Activated CD8-positive, alpha-beta T cell treated with anti-CD3 and anti-CD28 coated beads, Interleukin-2, amount 10 ng/mL, durations not matched to agents 7 days and 5 days (primary cell): ENCODE data around the gene HCFC1. TPM values are rescaled to one million over a fixed set of nuclear protein-coding genes. Genes with fewer than 3 reads are reported as not detected.

ENCODE experiments used
- ATAC-seq: fragments of 150-1000 bp; cut with Tn5 transposase; one replicate; pipeline ENCODE4 v1.10.0; 2021; ENCODE audit warnings: moderate library complexity
- CTCF ChIA-PET: fragments of 350-600 bp; sonication (Branson Sonifier 250); formaldehyde crosslinking; loops from one replicate; lab custom pipeline; 2021; ENCODE audit warnings: antibody characterized with exemption; lab: Charles Lee
- POLR2A ChIA-PET: fragments of 350-600 bp; sonication (Branson Sonifier 250); formaldehyde crosslinking; loops from one replicate; lab custom pipeline; 2021; ENCODE audit warnings: antibody characterized with exemption; lab: Charles Lee
- DNase-seq: peaks from one replicate; pipeline ENCODE4 v3.0.0-alpha.2; 2020
- H3K27ac Mint-ChIP-seq: one replicate; pipeline ENCODE4 v1.8.0; 2021; ENCODE audit warnings: mild to moderate bottlenecking, mixed read lengths
- H3K27me3 Mint-ChIP-seq: one replicate; pipeline ENCODE4 v1.8.0; 2021; ENCODE audit warnings: low read depth, mixed read lengths
- H3K36me3 Mint-ChIP-seq: one replicate; pipeline ENCODE4 v1.8.0; 2021; ENCODE audit warnings: low read depth, mixed read lengths
- H3K4me1 Mint-ChIP-seq: one replicate; pipeline ENCODE4 v1.8.0; 2021; ENCODE audit warnings: low read depth, mixed read lengths
- H3K4me3 Mint-ChIP-seq: one replicate; pipeline ENCODE4 v1.8.0; 2021; ENCODE audit warnings: mild to moderate bottlenecking, mixed read lengths
- H3K9me3 Mint-ChIP-seq: one replicate; pipeline ENCODE4 v1.8.0; 2022; ENCODE audit warnings: mixed read lengths; ENCODE audit not compliant: insufficient read depth
- total RNA-seq, 2 experiments: library from RNA; stranded (reverse); gene quantifications; one replicate each; pipeline ENCODE4 v1.2.3, GENCODE V29; 2021

The HCFC1 gene
- total RNA-seq, 2 experiments from 2014 or later, result 141 to 146 TPM

DNA sequence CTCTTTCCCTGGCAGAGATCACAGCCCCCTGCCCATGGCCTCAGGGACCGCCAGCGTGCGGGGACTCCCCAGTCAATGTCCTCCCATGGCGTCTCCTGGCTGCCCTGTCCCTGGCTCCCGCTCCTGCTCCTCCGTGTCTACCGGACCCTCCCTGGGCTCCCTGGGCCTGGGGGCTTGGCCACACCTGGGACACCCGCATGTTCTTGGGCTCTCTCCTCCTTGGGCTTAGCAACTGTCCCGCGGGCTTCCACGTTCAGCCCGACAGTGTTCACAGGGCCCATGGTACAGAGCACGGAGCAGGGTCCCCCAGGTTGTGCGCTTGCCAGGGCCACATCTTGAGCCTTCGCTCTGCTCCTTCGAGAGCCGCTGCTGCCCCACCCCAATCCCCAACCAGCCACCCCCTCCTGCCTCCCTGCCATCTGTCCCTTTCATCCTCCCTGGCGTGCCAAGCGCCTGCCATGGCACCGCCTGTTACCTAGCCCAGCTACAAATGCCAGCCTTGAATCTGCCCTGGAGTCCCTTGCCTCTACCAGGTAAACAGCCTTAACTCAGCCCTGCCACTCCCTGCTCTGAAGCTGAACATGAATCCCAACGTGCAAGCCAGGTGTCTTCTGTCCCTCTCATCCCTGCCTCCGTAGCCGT lies 63.3 kb downstream of the HCFC1 start:
- Mint-ChIP-seq H3K27ac (peak overlapping the region; percentile 46), H3K4me1 (peaks cover 31% of the 10 kb centered on the region), H3K36me3 (peaks cover 21% of the 10 kb centered on the region), H3K27me3 (no peaks in the 10 kb centered on the region), H3K4me3 (no peak overlapping the region), H3K9me3 (no peaks in the 10 kb centered on the region)
- ATAC-seq (no peak), DNase-seq (no peak)
- POLR2A ChIA-PET, result no interaction called here
- CTCF ChIA-PET, result interaction anchor here (2.2 kb wide), 1 partner anchor 39 kb away, joined by 7 read pairs; no protein-coding TSS in a partner anchor

DNA sequence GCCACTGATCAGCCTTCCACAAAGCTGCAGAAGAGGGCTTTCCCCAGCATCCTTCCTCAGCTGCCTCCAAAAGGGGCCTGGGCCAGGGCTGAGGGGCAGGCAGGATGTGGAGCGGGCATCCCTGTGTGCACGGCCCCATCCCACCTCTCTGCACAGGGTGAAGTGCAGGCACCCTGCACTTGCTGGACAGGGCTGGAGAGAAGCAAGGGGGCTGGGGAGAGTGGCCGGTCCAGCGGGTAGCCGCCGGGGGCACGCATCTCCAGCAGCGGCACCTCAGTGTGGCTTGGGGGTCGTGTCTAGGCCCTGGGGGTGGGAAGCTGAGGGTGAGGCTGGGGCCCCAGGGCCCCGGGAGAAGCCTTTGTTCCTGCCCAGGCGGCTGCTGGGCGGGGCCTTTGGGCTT lies 64.2 kb downstream of the HCFC1 start:
- no peak overlapping the region for H3K4me3 Mint-ChIP-seq
- ChIA-PET CTCF (interaction anchor here (1.2 to 2.2 kb wide), 3 partner anchors 15 to 39 kb away, joined by 3 to 7 read pairs (median 6); partner anchors contain the start of gene ARHGAP4), POLR2A (interaction anchor here (2.3 kb wide), 1 partner anchor 18 kb away, joined by 20 read pairs; the partner anchor contains the start of gene ARHGAP4)
- ATAC-seq, result no peak
- H3K36me3 Mint-ChIP-seq, result peaks cover 21% of the 10 kb centered on the region
- peaks cover 38% of the 10 kb centered on the region for H3K4me1 Mint-ChIP-seq
- H3K9me3 Mint-ChIP-seq, result no peaks in the 10 kb centered on the region
- H3K27me3 Mint-ChIP-seq, result no peaks in the 10 kb centered on the region
- H3K27ac Mint-ChIP-seq, result no peak overlapping the region
- no peak for DNase-seq

DNA sequence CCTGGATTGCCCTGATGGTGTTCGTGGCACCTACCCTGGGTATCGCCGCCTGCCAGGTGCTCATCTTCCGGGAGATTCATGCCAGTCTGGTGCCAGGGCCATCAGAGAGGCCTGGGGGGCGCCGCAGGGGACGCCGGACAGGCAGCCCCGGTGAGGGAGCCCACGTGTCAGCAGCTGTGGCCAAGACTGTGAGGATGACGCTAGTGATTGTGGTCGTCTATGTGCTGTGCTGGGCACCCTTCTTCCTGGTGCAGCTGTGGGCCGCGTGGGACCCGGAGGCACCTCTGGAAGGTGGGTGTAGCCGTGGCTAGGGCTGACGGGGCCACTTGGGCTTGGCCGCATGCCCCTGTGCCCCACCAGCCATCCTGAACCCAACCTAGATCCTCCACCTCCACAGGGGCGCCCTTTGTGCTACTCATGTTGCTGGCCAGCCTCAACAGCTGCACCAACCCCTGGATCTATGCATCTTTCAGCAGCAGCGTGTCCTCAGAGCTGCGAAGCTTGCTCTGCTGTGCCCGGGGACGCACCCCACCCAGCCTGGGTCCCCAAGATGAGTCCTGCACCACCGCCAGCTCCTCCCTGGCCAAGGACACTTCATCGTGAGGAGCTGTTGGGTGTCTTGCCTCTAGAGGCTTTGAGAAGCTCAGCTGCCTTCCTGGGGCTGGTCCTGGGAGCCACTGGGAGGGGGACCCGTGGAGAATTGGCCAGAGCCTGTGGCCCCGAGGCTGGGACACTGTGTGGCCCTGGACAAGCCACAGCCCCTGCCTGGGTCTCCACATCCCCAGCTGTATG lies 65.3 kb downstream of the HCFC1 start:
- peak; percentile 28 for ATAC-seq
- Mint-ChIP-seq H3K4me1 (peaks cover 44% of the 10 kb centered on the region), H3K27me3 (no peaks in the 10 kb centered on the region), H3K27ac (peak overlapping the region; percentile 46), H3K4me3 (no peak overlapping the region), H3K36me3 (peaks cover 14% of the 10 kb centered on the region), H3K9me3 (no peaks in the 10 kb centered on the region)
- CTCF ChIA-PET, result interaction anchor here (1.2 to 2.2 kb wide), 3 partner anchors 16 to 41 kb away, joined by 3 to 7 read pairs (median 6); partner anchors contain the start of gene ARHGAP4
- peak; percentile 39 for DNase-seq
- POLR2A ChIA-PET, result interaction anchor here (2.3 kb wide), 1 partner anchor 19 kb away, joined by 20 read pairs; the partner anchor contains the start of gene ARHGAP4

DNA sequence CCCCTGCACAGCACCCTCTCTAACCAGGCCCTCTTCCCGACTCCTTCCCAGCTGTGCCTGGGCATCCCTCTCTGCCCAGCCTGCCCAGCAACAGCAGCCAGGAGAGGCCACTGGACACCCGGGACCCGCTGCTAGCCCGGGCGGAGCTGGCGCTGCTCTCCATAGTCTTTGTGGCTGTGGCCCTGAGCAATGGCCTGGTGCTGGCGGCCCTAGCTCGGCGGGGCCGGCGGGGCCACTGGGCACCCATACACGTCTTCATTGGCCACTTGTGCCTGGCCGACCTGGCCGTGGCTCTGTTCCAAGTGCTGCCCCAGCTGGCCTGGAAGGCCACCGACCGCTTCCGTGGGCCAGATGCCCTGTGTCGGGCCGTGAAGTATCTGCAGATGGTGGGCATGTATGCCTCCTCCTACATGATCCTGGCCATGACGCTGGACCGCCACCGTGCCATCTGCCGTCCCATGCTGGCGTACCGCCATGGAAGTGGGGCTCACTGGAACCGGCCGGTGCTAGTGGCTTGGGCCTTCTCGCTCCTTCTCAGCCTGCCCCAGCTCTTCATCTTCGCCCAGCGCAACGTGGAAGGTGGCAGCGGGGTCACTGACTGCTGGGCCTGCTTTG lies 66.0 kb downstream of the HCFC1 start:
- CTCF ChIA-PET, result interaction anchor here (2.0 kb wide), 1 partner anchor 20 kb away, joined by 6 read pairs; the partner anchor contains the start of gene ARHGAP4
- ATAC-seq (no peak), DNase-seq (no peak)
- H3K27ac Mint-ChIP-seq, result peak overlapping the region; percentile 46
- POLR2A ChIA-PET, result interaction anchor here (2.3 kb wide), 1 partner anchor 20 kb away, joined by 20 read pairs; the partner anchor contains the start of gene ARHGAP4
- H3K4me3 Mint-ChIP-seq, result no peak overlapping the region
- H3K27me3 Mint-ChIP-seq, result no peaks in the 10 kb centered on the region
- peaks cover 12% of the 10 kb centered on the region for H3K36me3 Mint-ChIP-seq
- no peaks in the 10 kb centered on the region for H3K9me3 Mint-ChIP-seq
- peaks cover 51% of the 10 kb centered on the region for H3K4me1 Mint-ChIP-seq

- Mint-ChIP-seq H3K27me3 (no peaks in the 10 kb centered on the region), H3K4me3 (no peak within 1 kb of the TSS), H3K9me3 (peaks cover 4% of the 10 kb centered on the region), H3K27ac (peak within 1 kb of the TSS; percentile 75), H3K36me3 (peaks cover 11% of the 10 kb centered on the region), H3K4me1 (peaks cover 53% of the 10 kb centered on the region)
- DNase-seq (no peak), ATAC-seq (no peak)
- CTCF ChIA-PET, result no interaction called here
- POLR2A ChIA-PET, result no interaction called here
Measured at GRCh38 chrX:153903991-153904957, 67.3 kb downstream of the HCFC1 start, which contains the start of gene AVPR2. TSS of gene AVPR2 (plus strand) at chrX:153904673. CDS start at chrX:153905146, 473 bp downstream.

DNA sequence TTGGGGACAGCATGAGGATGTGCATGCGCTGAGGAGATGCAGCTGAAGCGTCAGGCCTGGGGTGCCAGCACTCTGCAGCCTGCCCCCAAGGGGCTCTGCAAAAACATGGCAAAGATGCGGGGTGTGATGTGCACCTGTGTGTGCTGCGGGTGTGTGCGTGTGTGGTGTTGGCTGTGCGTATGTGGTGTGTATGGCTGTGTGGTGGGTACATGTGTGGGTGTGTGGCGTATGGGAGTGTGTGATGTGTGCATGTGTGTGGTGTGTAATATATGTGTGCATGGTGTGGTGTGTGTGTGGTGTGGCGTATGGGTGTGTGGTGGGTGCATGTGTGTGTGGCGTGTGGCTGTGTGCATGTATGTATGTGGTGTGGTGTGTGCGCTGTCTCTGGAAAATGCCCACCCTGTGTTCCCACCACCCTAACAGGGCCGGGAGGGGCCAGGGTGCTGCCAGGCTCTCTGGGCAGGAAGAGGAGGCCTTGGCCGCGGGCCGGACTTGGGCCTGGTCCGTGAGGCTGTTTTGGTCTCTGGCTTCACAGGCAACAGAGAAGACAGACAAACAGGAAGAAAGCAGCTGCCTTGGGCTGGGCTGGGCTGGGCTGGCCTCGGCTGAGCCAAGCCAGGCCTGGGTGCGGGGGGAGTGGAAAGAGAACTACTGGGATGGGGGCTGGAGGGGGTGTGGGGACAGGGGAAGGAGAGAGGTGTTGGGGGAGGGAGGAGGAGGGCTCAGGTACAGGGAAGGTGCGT lies 68.2 kb downstream of the HCFC1 start:
- CTCF ChIA-PET, result no interaction called here
- peaks cover 5% of the 10 kb centered on the region for H3K9me3 Mint-ChIP-seq
- POLR2A ChIA-PET, result no interaction called here

DNA sequence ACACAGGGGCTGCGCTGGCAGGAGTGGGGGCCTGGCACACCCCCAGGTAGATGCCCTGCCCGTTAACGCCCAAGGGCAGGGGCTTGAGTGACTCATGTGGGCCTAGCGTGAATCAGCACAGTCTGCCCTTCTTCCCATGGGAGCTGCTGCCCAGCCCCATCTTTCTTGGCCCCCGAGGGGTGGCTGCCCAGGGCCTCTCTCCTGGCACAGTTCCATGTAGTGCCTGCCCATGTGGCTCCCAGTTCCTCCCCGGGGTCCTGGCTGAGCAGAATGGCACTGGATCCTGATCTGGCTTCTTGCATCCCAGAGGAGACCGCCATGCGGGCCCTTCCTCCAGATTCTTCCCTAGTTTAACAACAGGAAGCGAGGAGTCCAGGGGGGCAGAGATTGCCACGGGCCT lies 69.2 kb downstream of the HCFC1 start:
- H3K27ac Mint-ChIP-seq, result peak overlapping the region; percentile 20
- H3K9me3 Mint-ChIP-seq, result peaks cover 5% of the 10 kb centered on the region
- CTCF ChIA-PET, result no interaction called here
- POLR2A ChIA-PET, result no interaction called here
- DNase-seq (no peak), ATAC-seq (no peak)
- no peak overlapping the region for H3K4me3 Mint-ChIP-seq
- peaks cover 49% of the 10 kb centered on the region for H3K4me1 Mint-ChIP-seq
- peaks cover 5% of the 10 kb centered on the region for H3K36me3 Mint-ChIP-seq
- H3K27me3 Mint-ChIP-seq, result peaks cover 6% of the 10 kb centered on the region

More for the DNA sequence above, 68.2 kb downstream of the HCFC1 start:
- Mint-ChIP-seq H3K27ac (peak overlapping the region; percentile 53), H3K36me3 (peaks cover 7% of the 10 kb centered on the region), H3K4me3 (no peak overlapping the region), H3K4me1 (peaks cover 53% of the 10 kb centered on the region), H3K27me3 (peaks cover 1% of the 10 kb centered on the region)
- ATAC-seq (no peak), DNase-seq (no peak)

- DNase-seq (no peak), ATAC-seq (no peak)
- Mint-ChIP-seq H3K4me3 (no peak overlapping the region), H3K4me1 (peaks cover 44% of the 10 kb centered on the region), H3K36me3 (peaks cover 4% of the 10 kb centered on the region), H3K27ac (peak overlapping the region; percentile 66), H3K9me3 (peaks cover 5% of the 10 kb centered on the region), H3K27me3 (peaks cover 6% of the 10 kb centered on the region)
- POLR2A ChIA-PET, result no interaction called here
- CTCF ChIA-PET, result no interaction called here
Measured at GRCh38 chrX:153901753-153902140, 69.9 kb downstream of the HCFC1 start.

GRCh38 chrX:153900831-153901752 lies 70.5 kb downstream of the HCFC1 start:
- ChIA-PET POLR2A (interaction anchor here (0.6 to 0.7 kb wide), 3 partner anchors 9 to 569 kb away, joined by 3 to 4 read pairs (median 3); partner anchors contain the start of gene ARHGAP4), CTCF (interaction anchor here (1.0 kb wide), 1 partner anchor 239 kb away, joined by 3 read pairs; no protein-coding TSS in a partner anchor)
- peaks cover 40% of the 10 kb centered on the region for H3K4me1 Mint-ChIP-seq
- peak overlapping the region; percentile 66 for H3K27ac Mint-ChIP-seq
- ATAC-seq (peak; percentile 79), DNase-seq (peak; percentile 73)
- peaks cover 6% of the 10 kb centered on the region for H3K27me3 Mint-ChIP-seq
- H3K36me3 Mint-ChIP-seq, result peaks cover 3% of the 10 kb centered on the region
- peak overlapping the region; percentile 53 for H3K4me3 Mint-ChIP-seq
- H3K9me3 Mint-ChIP-seq, result peaks cover 5% of the 10 kb centered on the region
